ENCODE results near the gene HERC2. TPM values are rescaled to one million over a fixed set of nuclear protein-coding genes. Genes with fewer than 3 reads are reported as not detected.
A peak's percentile ranks its signal among the peaks of the same experiment; 100 is the strongest.
"Not testable (repeated sequence)": the region's sequence is repeated elsewhere in the genome, so short reads cannot be mapped to it uniquely, and the experiment has no call there.

The HERC2 gene
- polyA plus RNA-seq, 3 donors: 47.0 to 59.4 (median 53.9) TPM

DNA sequence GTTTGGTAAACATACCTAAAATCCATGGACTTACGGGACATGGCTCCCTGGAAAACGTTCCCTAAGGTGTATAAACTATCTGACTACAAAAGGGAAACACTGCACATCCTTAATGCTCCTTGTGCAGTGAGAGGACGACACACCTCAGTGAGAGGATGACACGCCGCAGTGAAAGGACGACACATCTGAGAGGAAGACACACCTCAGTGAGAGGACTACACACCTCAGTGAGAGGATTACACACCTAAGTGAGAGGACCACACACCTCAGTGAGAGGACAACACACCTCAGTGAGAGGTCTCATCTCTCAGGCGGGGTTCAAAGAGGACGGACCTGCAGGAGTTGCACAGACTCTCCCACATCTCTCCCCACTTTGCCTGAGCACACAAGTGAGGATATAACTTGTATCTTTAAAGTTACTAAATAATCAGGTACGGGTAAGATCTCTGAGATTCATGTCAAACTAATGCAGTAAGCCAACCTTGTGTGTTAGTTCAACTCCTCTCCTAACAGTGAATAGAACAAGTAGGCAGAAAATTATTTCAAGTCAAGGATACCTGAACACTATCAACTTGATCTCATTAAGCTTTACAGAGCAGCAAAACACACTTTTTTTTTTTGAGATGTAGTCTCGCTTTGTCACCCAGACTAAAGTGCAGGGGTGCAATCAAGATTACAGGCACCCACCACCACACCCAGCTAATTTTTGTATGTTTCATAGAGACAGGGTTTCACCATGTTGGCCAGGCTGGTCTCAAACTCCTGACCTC is 32.1 kb downstream of the HERC2 start:
- DNase-seq (ENCODE audit: extremely low read depth in 1 of 11, low read depth in 9 of 11, low spot score in 4 of 11): no peak

DNA sequence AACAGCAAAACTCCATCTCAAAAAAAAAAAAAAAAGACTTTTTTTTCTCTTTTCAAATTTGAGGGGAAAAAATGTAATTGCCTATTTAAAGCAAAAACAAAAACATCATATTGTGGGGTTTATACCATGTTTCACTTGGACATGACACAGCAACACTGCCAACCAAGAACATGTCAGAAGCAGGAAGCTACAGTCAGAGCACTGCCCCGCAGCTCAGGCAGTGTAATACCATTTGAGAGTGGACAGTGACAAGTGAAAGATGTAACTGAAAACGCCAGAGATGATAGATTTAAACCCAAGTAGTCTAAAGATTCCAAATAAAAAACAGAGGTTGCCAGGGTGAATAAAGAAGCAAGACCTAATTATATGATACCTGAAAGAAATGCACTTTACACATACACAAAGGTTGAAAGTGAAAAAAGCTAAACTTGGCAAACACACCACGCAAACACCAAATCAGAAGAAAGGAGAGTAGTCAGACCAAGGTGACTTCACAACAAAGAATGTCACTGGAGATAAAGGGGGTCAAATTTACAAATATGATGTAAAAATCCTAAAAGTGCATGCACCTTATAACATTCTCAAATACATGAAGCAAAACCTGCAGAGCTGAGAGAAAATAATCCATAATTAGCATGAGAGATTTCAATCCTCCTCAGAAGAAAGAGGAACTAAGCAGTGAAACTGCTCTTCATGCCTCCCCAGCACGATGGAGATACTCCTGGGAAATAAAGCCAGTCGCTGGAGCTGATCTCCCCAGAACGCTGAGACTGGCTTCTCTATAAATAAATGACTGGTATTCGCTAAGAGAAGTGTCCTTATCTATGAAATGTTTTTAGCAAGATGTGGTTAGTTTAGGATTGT is 32.9 kb downstream of the HERC2 start:
- DNase-seq (ENCODE audit: extremely low read depth in 1 of 11, low read depth in 9 of 11, low spot score in 4 of 11): not testable (repeated sequence)

DNA sequence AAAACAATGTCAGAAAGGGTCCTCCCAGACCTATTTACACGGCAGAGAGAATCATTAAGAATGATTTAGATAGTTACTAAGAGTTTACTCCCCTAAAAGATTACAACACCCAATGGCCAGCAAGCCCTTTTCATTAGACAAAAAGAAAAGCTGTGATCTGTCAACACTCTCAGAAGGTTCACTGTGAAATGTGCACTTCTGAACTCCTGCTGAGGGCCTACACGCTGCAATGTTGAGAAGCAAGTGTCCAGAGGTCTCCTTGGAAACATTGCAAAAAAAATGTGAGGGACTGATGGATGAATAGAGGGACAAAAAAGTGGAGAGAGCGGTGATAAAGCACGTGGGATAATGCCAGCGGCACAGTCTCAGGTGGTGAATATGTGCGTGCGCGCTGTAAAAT is 35.3 kb downstream of the HERC2 start:
- DNase-seq (ENCODE audit: extremely low read depth in 1 of 11, low read depth in 9 of 11, low spot score in 4 of 11): not testable (repeated sequence)

DNA sequence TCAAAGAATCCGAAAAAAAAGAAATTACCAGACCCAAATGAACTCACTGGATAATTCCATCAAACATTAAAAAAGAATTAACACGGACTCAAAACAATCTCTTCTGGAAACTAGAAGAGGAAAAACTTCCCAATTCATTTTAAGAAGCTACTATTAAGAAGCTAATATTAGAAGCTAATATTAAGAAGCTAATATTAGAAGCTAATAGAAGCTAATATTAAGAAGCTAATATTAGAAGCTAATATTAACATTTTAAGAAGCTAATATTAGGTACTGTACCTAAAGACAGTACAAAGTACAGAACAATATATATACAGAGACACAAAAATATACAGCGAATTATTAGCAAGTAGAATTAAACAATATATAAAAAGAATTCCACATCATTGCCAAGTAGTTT is 35.9 kb downstream of the HERC2 start:
- no peak for DNase-seq (ENCODE audit: extremely low read depth in 1 of 11, low read depth in 9 of 11, low spot score in 4 of 11)

DNA sequence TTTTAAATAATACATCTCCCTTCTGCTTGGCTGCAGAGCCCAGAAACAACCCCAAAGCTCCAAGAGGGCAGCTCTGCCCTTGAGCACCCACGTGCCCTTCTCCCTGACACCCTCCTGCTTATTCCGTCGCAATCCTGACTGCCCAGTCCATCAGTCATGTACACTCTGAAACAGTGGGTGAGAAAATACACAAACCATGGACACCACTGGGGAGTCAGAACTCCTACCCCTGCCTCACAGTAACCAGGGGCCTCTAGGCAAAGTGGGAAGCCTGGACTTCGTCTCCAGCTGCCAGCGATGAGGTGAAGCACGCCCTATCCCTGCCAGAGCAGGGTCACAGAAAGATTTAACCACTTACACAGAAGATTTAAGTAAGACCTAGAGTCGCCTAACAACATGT is 40.1 kb downstream of the HERC2 start:
- no peak for DNase-seq (ENCODE audit: extremely low read depth in 1 of 11, low read depth in 9 of 11, low spot score in 4 of 11)

DNA sequence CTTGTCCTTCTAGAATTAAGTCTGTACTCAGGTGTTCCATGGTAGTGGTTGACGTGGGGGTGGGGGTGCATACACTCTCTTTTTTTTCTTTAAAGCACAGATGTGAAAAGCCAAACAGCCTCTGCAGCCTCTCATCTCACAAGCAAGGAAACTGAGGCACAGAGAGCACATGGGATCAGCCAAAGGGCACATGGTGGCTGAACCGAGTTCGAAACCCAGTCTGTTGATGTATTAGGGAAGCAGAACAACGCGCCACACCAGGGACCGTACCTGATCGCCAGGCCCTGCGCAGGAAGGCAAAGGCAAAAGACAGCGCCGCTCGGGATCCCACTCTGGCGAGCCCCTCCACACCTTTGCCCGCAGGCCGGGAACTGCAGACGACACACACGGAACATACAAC is 47.3 kb downstream of the HERC2 start:
- no peak for DNase-seq (ENCODE audit: extremely low read depth in 1 of 11, low read depth in 9 of 11, low spot score in 4 of 11)

DNA sequence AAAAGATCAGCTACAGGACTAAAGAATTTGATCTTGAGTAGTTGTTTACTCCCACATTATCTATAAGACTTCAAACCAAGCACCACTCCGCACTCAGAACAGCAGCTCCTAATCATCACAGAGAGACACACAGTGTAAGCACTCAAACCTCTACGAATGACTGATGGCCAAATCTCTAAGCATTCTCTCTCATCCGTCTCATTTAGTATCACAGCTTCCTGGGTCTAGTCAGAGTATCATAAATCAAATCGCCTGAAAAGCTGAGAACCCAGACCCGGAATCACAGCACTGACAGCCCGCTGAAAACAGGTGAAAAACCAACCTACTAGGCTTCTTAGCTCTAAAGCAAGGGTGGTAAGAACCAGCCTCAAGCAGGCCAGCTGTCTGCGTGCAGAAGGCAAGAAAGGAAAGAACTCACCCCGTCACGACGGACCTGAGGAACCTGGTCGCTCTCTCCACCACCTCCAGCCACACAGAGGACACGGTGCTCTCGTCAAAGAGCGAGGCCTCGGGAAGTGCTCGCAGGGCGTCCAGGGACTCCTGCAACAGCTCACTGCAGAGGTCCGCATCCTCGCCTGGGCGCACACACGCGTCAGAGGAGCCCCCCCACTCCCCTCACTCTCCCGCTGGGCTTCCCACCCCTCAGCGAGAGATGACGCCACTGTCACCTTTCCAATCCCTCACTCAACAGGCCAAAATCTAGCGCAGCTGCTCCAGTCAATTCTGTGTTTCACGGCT is 47.9 kb downstream of the HERC2 start:
- DNase-seq (ENCODE audit: extremely low read depth in 1 of 11, low read depth in 9 of 11, low spot score in 4 of 11): peak in 1 of 11 donors; percentile 20

DNA sequence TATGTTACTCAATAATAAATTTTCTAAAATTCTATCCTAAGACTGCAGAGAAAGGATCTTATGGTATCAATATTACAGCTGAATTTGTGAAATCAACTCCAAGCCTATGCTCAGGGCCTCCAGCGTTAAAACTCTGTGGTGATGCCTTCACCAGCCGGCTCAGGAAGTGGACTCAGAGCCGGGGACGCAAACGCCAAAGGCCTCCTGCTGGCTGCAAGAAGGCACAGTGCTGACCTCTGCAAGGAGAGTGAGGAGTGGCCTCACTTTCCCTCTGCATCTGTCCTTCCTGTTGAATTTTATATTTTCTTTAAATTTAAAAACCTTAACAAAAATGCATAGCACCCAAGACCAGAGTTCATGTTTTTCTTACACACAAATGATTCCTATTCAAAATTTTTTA is 48.5 kb downstream of the HERC2 start:
- no peak for DNase-seq (ENCODE audit: extremely low read depth in 1 of 11, low read depth in 9 of 11, low spot score in 4 of 11)

DNA sequence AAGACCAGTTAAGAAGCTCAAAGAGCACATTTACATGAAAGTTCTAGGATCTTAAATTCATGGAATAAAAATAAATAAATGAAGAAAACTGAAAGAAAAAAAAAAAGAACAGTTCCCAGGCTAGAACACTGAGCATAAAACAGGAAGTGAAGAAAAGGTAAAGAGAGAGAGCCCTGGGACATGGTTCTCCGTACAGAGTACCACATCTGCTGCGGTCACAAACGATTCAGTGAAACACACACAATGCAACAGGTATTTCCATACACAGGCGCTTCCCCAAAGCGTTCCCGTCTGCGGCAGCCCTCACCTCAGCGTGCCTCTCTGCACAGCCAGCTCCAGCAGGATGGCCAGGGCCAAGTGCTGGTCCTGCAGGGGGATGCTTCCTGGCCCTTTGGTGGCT is 49.4 kb downstream of the HERC2 start:
- no peak for DNase-seq (ENCODE audit: extremely low read depth in 1 of 11, low read depth in 9 of 11, low spot score in 4 of 11)

DNA sequence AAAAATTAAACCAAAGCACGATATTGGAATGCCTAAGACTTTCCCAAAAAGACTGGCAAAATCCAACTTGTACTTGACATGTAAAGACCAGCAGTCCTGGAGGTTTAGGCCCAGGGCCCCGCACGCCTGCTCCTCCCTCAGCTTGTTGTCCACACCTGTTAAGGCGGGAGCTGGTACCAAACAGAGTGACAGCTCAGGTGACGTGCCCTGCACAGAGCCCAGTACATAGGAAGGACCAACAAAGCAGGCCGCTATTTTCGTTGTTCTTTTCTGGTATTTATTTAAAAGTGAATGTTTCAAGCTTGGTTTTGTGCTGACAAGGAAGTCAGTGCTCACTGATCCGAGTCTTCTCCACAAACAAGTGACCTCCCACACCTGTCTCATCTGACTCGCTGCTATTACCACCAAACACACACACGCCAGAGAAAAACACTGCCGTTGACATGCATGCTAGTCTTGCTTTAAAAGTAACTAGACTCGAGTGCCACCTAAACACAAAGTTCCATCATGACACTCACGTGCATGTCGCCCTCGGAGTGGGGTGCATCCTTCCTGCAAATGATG is 50.2 kb downstream of the HERC2 start:
- peak in 1 of 11 donors; percentile 28 for DNase-seq (ENCODE audit: extremely low read depth in 1 of 11, low read depth in 9 of 11, low spot score in 4 of 11)

DNA sequence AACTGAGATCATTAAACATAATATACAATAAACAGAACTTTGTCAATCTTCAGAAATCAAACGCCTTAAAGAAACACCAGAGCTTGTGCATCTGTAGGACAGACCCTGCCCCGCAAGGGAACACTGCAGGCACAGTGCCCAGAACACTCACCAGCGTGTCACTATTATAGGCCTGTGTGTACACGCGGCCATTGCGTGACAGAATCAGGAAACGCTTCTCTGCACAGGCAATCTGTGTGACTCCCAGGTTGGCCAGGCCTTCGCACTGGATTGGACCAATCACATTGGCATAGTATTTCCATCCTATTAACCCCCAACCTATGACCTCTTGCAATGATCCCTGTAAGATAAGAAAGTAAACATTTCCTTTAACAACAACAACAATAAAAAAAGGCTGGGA is 52.9 kb downstream of the HERC2 start:
- DNase-seq (ENCODE audit: extremely low read depth in 1 of 11, low read depth in 9 of 11, low spot score in 4 of 11): no peak

DNA sequence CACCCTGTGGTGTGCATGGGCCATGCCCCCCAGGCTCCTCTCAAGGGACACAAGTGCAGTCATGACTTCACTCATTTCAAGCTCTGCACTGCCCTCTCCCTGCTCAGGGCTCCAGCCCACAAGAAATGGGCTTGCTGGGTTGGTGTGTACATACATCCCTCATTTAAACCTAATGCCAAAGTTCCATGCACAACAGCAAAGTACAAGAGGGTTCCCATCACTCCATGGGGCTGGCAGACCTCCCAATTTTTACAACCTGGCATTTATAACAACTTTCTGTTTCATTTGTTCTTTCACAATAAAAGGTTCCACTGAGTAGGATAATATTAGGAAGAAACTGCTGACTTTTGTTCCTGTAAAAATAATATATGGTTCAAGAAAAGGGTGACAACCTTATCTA is 54.3 kb downstream of the HERC2 start:
- DNase-seq (ENCODE audit: extremely low read depth in 1 of 11, low read depth in 9 of 11, low spot score in 4 of 11): no peak

DNA sequence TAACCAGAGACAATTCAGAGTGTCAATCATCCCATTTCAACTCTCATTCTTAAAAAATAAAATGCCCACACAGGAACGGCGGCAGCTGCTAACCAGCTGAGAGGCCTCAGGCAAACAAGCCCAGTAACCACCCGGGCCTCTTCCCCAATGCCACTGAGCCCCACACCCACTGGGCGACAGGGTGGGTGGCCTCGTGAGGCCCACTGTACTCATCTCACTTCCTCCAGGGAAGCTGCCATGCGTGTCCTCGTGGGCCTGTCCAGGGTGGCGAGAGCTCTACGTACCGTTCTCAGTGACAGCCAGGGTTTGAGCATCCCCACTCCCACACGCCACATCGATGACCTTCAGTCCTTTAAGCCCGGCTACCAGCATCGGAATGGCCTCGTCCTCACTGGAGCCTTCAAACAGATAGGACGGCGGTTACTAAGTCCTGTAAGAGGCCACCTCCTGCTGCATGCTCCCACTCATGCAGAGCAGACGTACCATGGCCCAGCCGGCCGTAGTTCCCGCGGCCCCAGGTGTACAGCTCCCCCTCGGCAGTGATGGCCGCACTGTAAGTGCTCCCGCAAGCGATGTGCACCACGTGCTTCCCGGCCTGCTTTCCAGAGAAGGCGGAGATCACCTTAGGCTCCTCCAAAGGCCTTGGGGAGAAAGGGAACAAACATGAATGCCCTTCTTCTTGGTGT is 56.5 kb downstream of the HERC2 start:
- no peak for DNase-seq (ENCODE audit: extremely low read depth in 1 of 11, low read depth in 9 of 11, low spot score in 4 of 11)

DNA sequence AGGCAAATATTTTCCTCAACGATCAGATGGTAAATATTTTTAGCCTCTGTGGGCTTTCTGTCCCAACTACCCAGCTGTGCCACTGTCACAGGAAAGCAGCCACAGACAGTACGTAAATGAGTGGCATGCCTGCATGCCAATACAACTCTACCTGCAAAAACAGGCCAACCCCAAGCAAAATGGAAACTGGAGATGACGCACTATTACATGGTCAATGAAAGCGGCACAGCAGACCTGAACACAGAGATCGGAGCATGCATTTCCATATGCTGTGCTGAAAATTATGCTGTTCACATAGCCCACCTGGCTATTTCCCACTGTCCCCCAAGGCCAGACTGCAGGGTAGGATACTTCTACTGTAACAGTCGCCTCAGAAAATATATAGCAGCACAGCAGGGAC is 57.8 kb downstream of the HERC2 start:
- DNase-seq (ENCODE audit: extremely low read depth in 1 of 11, low read depth in 9 of 11, low spot score in 4 of 11): no peak

DNA sequence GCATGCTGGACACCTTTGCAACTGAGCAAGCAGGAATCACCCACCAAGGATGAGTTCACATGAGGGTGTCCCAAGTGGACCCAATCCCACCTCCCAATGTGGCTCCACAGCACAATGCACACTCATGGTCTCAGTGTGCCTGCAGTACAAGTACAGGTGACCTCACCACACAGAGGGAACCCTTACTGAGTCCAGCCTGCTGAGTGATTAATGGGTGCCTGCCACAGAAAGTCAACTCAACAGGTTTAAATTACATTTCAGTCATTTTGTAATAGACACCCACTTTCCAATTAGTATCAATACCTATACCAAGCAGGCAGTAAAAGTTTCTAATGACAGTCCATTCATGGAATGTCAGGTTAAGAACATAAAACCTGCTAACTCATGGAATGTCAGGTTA is 59.5 kb downstream of the HERC2 start:
- DNase-seq (ENCODE audit: extremely low read depth in 1 of 11, low read depth in 9 of 11, low spot score in 4 of 11): no peak

DNA sequence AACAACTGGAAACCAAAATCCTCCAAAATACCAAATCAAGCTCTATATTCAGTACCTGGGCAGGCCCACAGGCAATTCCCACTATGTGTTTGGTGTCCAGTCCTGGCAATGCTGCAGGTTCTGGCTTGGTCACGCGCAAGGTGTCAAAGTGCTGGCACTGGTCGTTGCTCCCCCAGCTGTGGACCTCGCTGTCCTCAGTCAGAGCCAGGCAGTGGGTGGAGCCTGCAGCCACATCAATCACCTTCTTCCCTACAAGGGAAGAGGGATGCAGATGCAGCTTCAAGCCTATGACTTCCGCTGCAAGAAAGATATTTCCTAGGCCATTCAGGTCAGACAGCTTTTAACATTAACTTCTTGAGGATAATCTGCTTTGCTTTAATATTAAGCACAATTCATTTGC is 61.3 kb downstream of the HERC2 start:
- no peak for DNase-seq (ENCODE audit: extremely low read depth in 1 of 11, low read depth in 9 of 11, low spot score in 4 of 11)

DNA sequence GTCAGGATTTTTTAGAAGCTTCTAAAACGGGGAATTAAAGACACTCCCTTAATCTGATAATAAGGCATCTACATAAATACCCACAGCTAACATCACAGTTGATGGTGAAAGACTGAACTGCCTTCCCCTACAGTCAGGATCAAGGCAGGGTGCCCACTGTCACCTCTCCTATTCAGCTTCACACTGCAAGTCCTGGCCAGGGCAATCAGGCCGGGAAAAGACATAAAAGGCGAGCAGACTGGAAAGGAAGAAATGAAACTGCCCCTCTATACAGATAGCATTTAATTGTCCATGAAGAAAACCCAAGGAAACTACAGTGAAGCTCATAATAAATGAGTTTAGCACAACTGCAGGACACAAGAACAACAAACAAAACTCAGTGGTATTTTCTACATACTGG is 61.7 kb downstream of the HERC2 start:
- no peak for DNase-seq (ENCODE audit: extremely low read depth in 1 of 11, low read depth in 9 of 11, low spot score in 4 of 11)

DNA sequence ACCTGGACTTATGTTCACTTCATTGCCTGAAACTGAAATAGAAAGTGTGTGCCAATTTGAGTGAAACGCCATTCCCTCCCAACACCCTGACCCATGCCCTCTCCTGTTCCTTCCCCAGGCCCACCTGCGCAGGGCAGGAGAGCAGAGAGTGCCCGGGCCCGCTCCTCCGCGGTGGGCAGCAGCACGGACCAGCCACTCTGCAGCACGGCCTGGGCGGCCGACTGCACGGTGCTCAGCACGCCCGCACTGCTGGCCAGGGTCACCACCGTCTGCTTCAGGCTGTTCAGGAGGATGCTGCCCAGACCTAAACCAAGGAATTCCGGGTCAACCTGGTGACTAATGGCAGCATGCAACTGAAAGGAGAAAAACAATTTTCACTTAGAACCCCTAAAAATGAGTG is 66.0 kb downstream of the HERC2 start:
- no peak for DNase-seq (ENCODE audit: extremely low read depth in 1 of 11, low read depth in 9 of 11, low spot score in 4 of 11)

DNA sequence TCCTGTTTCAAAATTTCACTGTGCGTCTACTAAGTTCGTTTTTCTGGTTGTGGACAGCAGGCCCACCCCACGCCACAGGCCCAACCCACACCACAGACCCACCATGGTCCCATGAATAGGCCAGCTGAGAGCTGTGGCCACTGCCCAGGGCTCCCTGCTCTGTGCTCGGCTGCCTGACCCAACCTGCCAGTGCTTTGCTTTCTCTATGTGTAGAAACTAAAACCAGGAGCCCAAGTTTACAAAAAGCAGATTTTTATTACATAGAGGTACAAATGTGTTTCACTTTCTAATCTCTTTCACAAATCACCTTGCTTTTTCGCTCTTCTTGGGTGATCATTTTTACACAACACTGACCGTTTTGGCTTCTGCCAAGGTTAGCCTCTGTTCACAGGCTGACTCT is 69.1 kb downstream of the HERC2 start:
- no peak for DNase-seq (ENCODE audit: extremely low read depth in 1 of 11, low read depth in 9 of 11, low spot score in 4 of 11)

Data from renal cortex interstitium (tissue), 11 donors.